HepG2 (cell line): Measurements from ENCODE around the gene NCS1. TPM values are rescaled to one million over a fixed set of nuclear protein-coding genes. Genes with fewer than 3 reads are reported as not detected.

Experiments used
- GABPA ChIP-seq, 2 experiments: IDR thresholded peaks; 2 replicates each; pipeline ENCODE4 v1.6.1; 2011 to 2016; ENCODE audit warnings: low read depth in 2 of 2, low read length in 1 of 2, missing biosample characterization in 1 of 2, missing genetic modification characterization in 1 of 2
- GABPB1 ChIP-seq: IDR thresholded peaks from 2 replicates; pipeline ENCODE4 v1.6.1; 2016; ENCODE audit warnings: mild to moderate bottlenecking, missing genetic modification reagents, moderate library complexity, missing compliant biosample characterization
- NFE2 ChIP-seq: sonication (generic); formaldehyde crosslinking; IDR thresholded peaks from 2 replicates; pipeline ENCODE4 v1.4.0; 2020; ENCODE audit warnings: missing genetic modification reagents
- NPAS2 ChIP-seq: sonication (generic); formaldehyde crosslinking; IDR thresholded peaks from 2 replicates; pipeline ENCODE4 v1.8.0; 2022; ENCODE audit warnings: mild to moderate bottlenecking, missing genetic modification reagents, borderline replicate concordance
- SIN3A ChIP-seq: IDR thresholded peaks from 2 replicates; pipeline ENCODE4 v1.6.1; 2011; ENCODE audit warnings: low read depth, mild to moderate bottlenecking, control low read depth, low read length, borderline replicate concordance
- TMF1 ChIP-seq: sonication (generic); formaldehyde crosslinking; IDR thresholded peaks from 2 replicates; pipeline ENCODE4 v1.8.1; 2022; ENCODE audit warnings: low read depth, missing genetic modification reagents
- WIZ ChIP-seq: sonication (generic); formaldehyde crosslinking; IDR thresholded peaks from 2 replicates; pipeline ENCODE4 v1.5.1; 2020; ENCODE audit warnings: mild to moderate bottlenecking, missing genetic modification reagents
- ZBTB8A ChIP-seq: sonication (generic); formaldehyde crosslinking; IDR thresholded peaks from 2 replicates; pipeline ENCODE4 v1.4.0; 2020; ENCODE audit warnings: mild to moderate bottlenecking, low read depth, missing genetic modification reagents, borderline replicate concordance
- ZNF253 ChIP-seq: sonication (generic); formaldehyde crosslinking; IDR thresholded peaks from 2 replicates; pipeline ENCODE4 v1.8.0; 2022; ENCODE audit warnings: mild to moderate bottlenecking, missing genetic modification reagents, borderline replicate concordance
- ZNF274 ChIP-seq: sonication (generic); formaldehyde crosslinking; IDR thresholded peaks from 2 replicates; pipeline ENCODE4 v1.5.1; 2020; ENCODE audit warnings: mild to moderate bottlenecking, missing genetic modification reagents
- ZNF326 ChIP-seq: sonication (generic); formaldehyde crosslinking; IDR thresholded peaks from 2 replicates; pipeline ENCODE4 v1.4.0; 2020; ENCODE audit warnings: missing genetic modification reagents, borderline replicate concordance
- ZNF354B ChIP-seq: sonication (generic); formaldehyde crosslinking; IDR thresholded peaks from 2 replicates; pipeline ENCODE4 v1.8.0; 2022; ENCODE audit warnings: mild to moderate bottlenecking, missing genetic modification reagents
- ZNF441 ChIP-seq: sonication (generic); formaldehyde crosslinking; IDR thresholded peaks from 2 replicates; pipeline ENCODE4 v1.7.0; 2021; ENCODE audit warnings: missing genetic modification reagents, borderline replicate concordance
- ZNF564 ChIP-seq: sonication (generic); formaldehyde crosslinking; IDR thresholded peaks from 2 replicates; pipeline ENCODE4 v1.8.1; 2023; ENCODE audit warnings: mild to moderate bottlenecking, missing genetic modification reagents
- ZNF589 ChIP-seq: sonication (generic); formaldehyde crosslinking; conservative IDR thresholded peaks from 2 replicates; pipeline ENCODE4 v1.8.0; 2022; ENCODE audit warnings: mild to moderate bottlenecking, moderate library complexity, missing genetic modification reagents
- ZNF616 ChIP-seq: sonication (generic); formaldehyde crosslinking; IDR thresholded peaks from 2 replicates; pipeline ENCODE4 v1.5.0; 2020; ENCODE audit warnings: low read depth, mild to moderate bottlenecking, missing genetic modification reagents
- polyA plus RNA-seq, 8 experiments: library from polyadenylated mRNA; depleted of rRNA in 3 of 8; stranded (reverse) in 7 of 8; unstranded in 1 of 8; fragments of >200 nt; fragmentation: Illumina TruSeq in 4 of 8; extraction: Trizol in 4 of 8; gene quantifications; 2 replicates each; pipeline versions ENCODE4 v1.2.1 to v1.2.3, GENCODE V29; 2011 to 2016; ENCODE audit warnings: low read depth in 4 of 8, missing spikeins in 1 of 8, mixed read lengths in 1 of 8; ENCODE audit not compliant: insufficient read depth in 1 of 8
- total RNA-seq, 5 experiments: library from RNA; depleted of rRNA; stranded (reverse); fragments of >200 nt; fragmentation: Illumina TruSeq; extraction: Trizol; gene quantifications; 2 replicates each; pipeline ENCODE4 v1.2.3, GENCODE V29; 2016; ENCODE audit warnings: low read depth in 1 of 5
- TF ChIP-seq, protein P1 (sequence below): sonication (generic); formaldehyde crosslinking; IDR thresholded peaks from 2 replicates; pipeline ENCODE4 v1.4.0; 2020; ENCODE audit warnings: missing genetic modification reagents
- TF ChIP-seq, protein P2 (sequence below): sonication (generic); formaldehyde crosslinking; IDR thresholded peaks from 2 replicates; pipeline ENCODE4 v1.4.0; 2020; ENCODE audit warnings: missing genetic modification reagents, borderline replicate concordance
- TF ChIP-seq, protein P3 (sequence below): sonication (generic); formaldehyde crosslinking; IDR thresholded peaks from 2 replicates; pipeline ENCODE4 v1.9.0; 2022; ENCODE audit warnings: missing genetic modification reagents, mild to moderate bottlenecking, borderline replicate concordance
- TF ChIP-seq, protein P4 (sequence below): sonication (generic); formaldehyde crosslinking; IDR thresholded peaks from 2 replicates; pipeline ENCODE4 v1.5.0; 2020; ENCODE audit warnings: mild to moderate bottlenecking, missing genetic modification reagents, borderline replicate concordance

The NCS1 gene
- total and polyA plus RNA-seq, 2 of the 13 experiments (the other 11 are each of a cell fraction or from before 2014, with no cell fraction given): 4.7 to 6.1 TPM

DNA sequence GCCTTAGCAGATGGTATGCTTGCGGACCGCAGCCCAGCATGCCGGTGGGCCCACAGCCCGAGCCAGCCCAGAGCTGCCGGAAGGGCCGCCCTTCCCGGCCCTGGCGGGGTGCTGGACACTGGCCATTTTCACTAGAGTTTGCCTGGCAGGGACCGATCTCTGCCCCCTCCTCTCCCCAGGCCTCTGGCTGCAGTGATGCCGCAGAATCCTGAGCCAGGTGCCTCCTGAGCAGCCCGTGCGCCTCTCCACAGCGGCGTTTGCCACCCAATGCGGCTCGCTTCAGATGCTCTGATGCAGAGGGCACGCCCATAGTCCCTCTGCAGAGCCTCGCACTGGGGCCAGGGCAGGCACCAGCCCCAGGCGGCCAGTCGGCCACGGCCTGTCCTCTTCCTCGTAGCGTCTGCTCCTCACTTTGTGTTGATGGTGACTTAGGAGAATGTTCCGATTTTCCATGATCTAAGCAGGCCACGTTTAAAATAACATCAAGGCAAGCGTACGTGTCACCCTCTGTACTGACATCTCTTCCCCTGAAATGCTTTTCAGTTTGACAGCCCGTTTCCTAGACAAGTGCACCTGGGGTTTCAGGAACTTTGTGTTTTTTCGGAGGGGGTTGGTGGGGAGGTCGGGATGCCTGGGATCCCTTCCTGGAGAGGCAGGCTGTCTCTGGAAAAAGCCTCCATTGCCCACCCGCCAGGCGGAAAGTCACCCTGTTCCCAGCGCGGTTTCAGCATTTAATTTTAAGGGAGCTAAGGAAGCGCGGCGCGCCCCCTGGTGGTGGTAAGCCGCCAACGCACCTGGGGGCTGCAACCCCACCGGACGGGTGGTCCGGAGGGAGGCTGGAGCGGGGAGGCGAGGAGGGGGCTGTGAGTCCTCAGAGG, 63.6 kb downstream of the NCS1 start (continued):
- TF ChIP-seq, protein P1, sequence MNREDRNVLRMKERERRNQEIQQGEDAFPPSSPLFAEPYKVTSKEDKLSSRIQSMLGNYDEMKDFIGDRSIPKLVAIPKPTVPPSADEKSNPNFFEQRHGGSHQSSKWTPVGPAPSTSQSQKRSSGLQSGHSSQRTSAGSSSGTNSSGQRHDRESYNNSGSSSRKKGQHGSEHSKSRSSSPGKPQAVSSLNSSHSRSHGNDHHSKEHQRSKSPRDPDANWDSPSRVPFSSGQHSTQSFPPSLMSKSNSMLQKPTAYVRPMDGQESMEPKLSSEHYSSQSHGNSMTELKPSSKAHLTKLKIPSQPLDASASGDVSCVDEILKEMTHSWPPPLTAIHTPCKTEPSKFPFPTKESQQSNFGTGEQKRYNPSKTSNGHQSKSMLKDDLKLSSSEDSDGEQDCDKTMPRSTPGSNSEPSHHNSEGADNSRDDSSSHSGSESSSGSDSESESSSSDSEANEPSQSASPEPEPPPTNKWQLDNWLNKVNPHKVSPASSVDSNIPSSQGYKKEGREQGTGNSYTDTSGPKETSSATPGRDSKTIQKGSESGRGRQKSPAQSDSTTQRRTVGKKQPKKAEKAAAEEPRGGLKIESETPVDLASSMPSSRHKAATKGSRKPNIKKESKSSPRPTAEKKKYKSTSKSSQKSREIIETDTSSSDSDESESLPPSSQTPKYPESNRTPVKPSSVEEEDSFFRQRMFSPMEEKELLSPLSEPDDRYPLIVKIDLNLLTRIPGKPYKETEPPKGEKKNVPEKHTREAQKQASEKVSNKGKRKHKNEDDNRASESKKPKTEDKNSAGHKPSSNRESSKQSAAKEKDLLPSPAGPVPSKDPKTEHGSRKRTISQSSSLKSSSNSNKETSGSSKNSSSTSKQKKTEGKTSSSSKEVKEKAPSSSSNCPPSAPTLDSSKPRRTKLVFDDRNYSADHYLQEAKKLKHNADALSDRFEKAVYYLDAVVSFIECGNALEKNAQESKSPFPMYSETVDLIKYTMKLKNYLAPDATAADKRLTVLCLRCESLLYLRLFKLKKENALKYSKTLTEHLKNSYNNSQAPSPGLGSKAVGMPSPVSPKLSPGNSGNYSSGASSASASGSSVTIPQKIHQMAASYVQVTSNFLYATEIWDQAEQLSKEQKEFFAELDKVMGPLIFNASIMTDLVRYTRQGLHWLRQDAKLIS: no peak
- no peak for TF ChIP-seq ZNF253 (CRISPR knock-in tag)
- TF ChIP-seq ZNF441 (CRISPR knock-in tag): no peak
- TF ChIP-seq, protein P2, sequence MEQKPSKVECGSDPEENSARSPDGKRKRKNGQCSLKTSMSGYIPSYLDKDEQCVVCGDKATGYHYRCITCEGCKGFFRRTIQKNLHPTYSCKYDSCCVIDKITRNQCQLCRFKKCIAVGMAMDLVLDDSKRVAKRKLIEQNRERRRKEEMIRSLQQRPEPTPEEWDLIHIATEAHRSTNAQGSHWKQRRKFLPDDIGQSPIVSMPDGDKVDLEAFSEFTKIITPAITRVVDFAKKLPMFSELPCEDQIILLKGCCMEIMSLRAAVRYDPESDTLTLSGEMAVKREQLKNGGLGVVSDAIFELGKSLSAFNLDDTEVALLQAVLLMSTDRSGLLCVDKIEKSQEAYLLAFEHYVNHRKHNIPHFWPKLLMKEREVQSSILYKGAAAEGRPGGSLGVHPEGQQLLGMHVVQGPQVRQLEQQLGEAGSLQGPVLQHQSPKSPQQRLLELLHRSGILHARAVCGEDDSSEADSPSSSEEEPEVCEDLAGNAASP (CRISPR knock-in tag): no peak
- TF ChIP-seq, protein P3, sequence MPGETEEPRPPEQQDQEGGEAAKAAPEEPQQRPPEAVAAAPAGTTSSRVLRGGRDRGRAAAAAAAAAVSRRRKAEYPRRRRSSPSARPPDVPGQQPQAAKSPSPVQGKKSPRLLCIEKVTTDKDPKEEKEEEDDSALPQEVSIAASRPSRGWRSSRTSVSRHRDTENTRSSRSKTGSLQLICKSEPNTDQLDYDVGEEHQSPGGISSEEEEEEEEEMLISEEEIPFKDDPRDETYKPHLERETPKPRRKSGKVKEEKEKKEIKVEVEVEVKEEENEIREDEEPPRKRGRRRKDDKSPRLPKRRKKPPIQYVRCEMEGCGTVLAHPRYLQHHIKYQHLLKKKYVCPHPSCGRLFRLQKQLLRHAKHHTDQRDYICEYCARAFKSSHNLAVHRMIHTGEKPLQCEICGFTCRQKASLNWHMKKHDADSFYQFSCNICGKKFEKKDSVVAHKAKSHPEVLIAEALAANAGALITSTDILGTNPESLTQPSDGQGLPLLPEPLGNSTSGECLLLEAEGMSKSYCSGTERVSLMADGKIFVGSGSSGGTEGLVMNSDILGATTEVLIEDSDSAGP: 0 out of 2 replicates have a peak, but pooled peaks have one; percentile 22
- no peak for TF ChIP-seq WIZ (CRISPR knock-in tag)
- no peak for TF ChIP-seq ZNF589 (CRISPR knock-in tag)
- TF ChIP-seq TMF1 (CRISPR knock-in tag): no peak
- TF ChIP-seq NFE2 (CRISPR knock-in tag): no peak
- no peak for TF ChIP-seq ZNF564 (CRISPR knock-in tag)
- no peak for TF ChIP-seq GABPA (IDR thresholded peaks at IDR 0.05; ENCODE audit: low read depth, low read length)
- TF ChIP-seq GABPA (CRISPR knock-in tag; IDR thresholded peaks at IDR 0.05; ENCODE audit: low read depth): no peak
- TF ChIP-seq ZNF616: no peak
- TF ChIP-seq ZNF354B (CRISPR knock-in tag): no peak
- TF ChIP-seq ZBTB8A (CRISPR knock-in tag): no peak
- TF ChIP-seq ZNF326: no peak
- TF ChIP-seq NPAS2: no peak
- TF ChIP-seq, protein P4, sequence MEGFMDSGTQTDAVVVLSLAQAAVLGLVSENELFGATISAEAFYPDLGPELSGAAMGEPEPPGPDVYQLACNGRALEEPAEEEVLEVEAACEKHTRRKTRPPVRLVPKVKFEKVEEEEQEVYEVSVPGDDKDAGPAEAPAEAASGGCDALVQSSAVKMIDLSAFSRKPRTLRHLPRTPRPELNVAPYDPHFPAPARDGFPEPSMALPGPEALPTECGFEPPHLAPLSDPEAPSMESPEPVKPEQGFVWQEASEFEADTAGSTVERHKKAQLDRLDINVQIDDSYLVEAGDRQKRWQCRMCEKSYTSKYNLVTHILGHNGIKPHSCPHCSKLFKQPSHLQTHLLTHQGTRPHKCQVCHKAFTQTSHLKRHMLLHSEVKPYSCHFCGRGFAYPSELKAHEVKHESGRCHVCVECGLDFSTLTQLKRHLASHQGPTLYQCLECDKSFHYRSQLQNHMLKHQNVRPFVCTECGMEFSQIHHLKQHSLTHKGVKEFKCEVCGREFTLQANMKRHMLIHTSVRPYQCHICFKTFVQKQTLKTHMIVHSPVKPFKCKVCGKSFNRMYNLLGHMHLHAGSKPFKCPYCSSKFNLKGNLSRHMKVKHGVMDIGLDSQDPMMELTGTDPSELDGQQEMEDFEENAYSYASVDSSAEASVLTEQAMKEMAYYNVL (CRISPR knock-in tag): no peak
- 0 out of 2 replicates have a peak, but pooled peaks have one; percentile 28 for TF ChIP-seq GABPB1
- no peak for TF ChIP-seq ZNF274
- TF ChIP-seq SIN3A: no peak
